Natural killer cell (primary cell): ENCODE measurements around the gene ZNF43. TPM values are rescaled to one million over a fixed set of nuclear protein-coding genes. Genes with fewer than 3 reads are reported as not detected.

Source experiments
- ATAC-seq, 3 donors: fragments of 150-1000 bp in 2 of 3; fragments of 200-7000 bp in 1 of 3; cut with Tn5 transposase; 1 replicate in 1 of 3; 2 replicates in 2 of 3; pipeline ENCODE4 v1.10.0; 2021; ENCODE audit warnings: mild to moderate bottlenecking in 2 of 3, moderate library complexity in 2 of 3
- DNase-seq, 2 donors: peaks; one replicate each; pipeline versions ENCODE4 v3.0.0 to v3.0.0-alpha.2; 2013 to 2021; ENCODE audit warnings: mixed read lengths in 1 of 2
- H3K27ac ChIP-seq: one replicate; pipeline ENCODE4 v1.5.1; 2013; ENCODE audit warnings: mild to moderate bottlenecking, low read length
- H3K27me3 ChIP-seq: one replicate; pipeline ENCODE4 v1.6.1; 2013; ENCODE audit warnings: low read length; ENCODE audit not compliant: control insufficient read depth, insufficient read depth
- H3K36me3 ChIP-seq: one replicate; pipeline ENCODE4 v1.6.1; 2013; ENCODE audit warnings: low read length; ENCODE audit not compliant: control insufficient read depth, insufficient read depth
- H3K4me1 ChIP-seq: one replicate; pipeline ENCODE4 v1.6.1; 2013; ENCODE audit warnings: low read length; ENCODE audit not compliant: control insufficient read depth, insufficient read depth
- H3K4me3 ChIP-seq: one replicate; pipeline ENCODE4 v1.5.1; 2013; ENCODE audit warnings: low read length
- H3K9me3 ChIP-seq: one replicate; pipeline ENCODE4 v1.6.1; 2013; ENCODE audit warnings: low read length; ENCODE audit not compliant: control insufficient read depth, insufficient read depth
- H3K27ac Mint-ChIP-seq, 2 donors: one replicate each; pipeline ENCODE4 v1.8.0; 2022; ENCODE audit warnings: mild to moderate bottlenecking in 2 of 2, mixed read lengths in 2 of 2, moderate library complexity in 1 of 2
- H3K27me3 Mint-ChIP-seq, 2 donors: one replicate each; pipeline ENCODE4 v1.8.0; 2022; ENCODE audit warnings: low read depth in 2 of 2, mixed read lengths in 2 of 2
- H3K36me3 Mint-ChIP-seq: one replicate; pipeline ENCODE4 v1.8.0; 2022; ENCODE audit warnings: mixed read lengths
- H3K4me1 Mint-ChIP-seq, 2 donors: one replicate each; pipeline ENCODE4 v1.8.0; 2022; ENCODE audit warnings: mixed read lengths in 2 of 2
- H3K4me3 Mint-ChIP-seq: one replicate; pipeline ENCODE4 v1.8.0; 2022; ENCODE audit warnings: mild to moderate bottlenecking, moderate library complexity, mixed read lengths
- H3K9me3 Mint-ChIP-seq, 2 donors: one replicate each; pipeline ENCODE4 v1.8.0; 2022; ENCODE audit warnings: mixed read lengths in 2 of 2
- CTCF ChIP-seq: fragments of 200-600 bp; IDR thresholded peaks from one replicate; pipeline ENCODE4 v1.8.0; 2022; ENCODE audit warnings: antibody characterized with exemption
- WGBS: methylation state at CpG from one replicate; pipeline ENCODE4 v1.1.7; 2013; ENCODE audit warnings: missing lambda C conversion rate; ENCODE audit not compliant: insufficient coverage; 5-methylcytosine and 5-hydroxymethylcytosine counted together
- intact Hi-C: fragments of 100-400 bp; cut with micrococcal nuclease; formaldehyde crosslinking; loops from one replicate; pipeline ENCODE4 v1.14.2; 2022
- total RNA-seq, 4 donors: library from RNA; stranded (reverse); fragments of 120-200 nt in 1 of 4; gene quantifications; one replicate each; pipeline versions ENCODE4 v1.2.3 to v1.2.4, GENCODE V29; 2013 to 2022

Gene ZNF43
- total RNA-seq, 3 donors from 2014 or later (not counting 1 experiment from before 2014, with no cell fraction given): 21.6 to 36.8 (median 31.0) TPM

DNA sequence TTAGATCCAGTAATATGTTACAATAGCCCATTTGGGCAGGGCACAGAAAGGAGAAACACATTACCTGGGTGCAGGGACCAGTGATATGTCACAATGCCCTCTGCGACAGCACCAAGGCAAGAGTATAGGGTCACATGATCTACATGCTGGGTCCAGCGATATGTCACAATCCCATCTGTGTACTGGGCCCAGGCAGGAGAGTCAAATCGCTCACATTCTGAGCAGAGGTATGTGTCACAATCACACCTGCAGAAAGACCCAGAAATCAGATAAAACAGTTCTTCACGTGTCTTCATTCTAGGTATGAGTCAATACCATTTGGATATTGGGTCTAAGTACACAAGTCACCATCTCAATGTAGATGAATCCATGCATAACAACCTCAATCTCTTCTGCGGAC, 7.1 kb upstream of the ZNF43 start:
- 86% methylated on average over 5 of the region's 5 CpGs for WGBS
- Mint-ChIP-seq H3K4me3 (no peak overlapping the region), H3K36me3 (peaks cover 6% of the 10 kb centered on the region), H3K27ac (no peak overlapping the region), H3K27me3 (no peaks in the 10 kb centered on the region), H3K4me1 (peaks cover 6 to 8% of the 10 kb centered on the region in 2 donors), H3K9me3 (no peaks in the 10 kb centered on the region)
- TF ChIP-seq CTCF: no peak
- H3K27ac ChIP-seq: no peak overlapping the region
- intact Hi-C loops: no loop called here
- ATAC-seq (no peak), DNase-seq (no peak)
- no peaks in the 10 kb centered on the region for H3K9me3 ChIP-seq
- H3K4me3 ChIP-seq: no peak overlapping the region
- peaks cover 13% of the 10 kb centered on the region for H3K36me3 ChIP-seq
- no peaks in the 10 kb centered on the region for H3K27me3 ChIP-seq
- no peaks in the 10 kb centered on the region for H3K4me1 ChIP-seq

DNA sequence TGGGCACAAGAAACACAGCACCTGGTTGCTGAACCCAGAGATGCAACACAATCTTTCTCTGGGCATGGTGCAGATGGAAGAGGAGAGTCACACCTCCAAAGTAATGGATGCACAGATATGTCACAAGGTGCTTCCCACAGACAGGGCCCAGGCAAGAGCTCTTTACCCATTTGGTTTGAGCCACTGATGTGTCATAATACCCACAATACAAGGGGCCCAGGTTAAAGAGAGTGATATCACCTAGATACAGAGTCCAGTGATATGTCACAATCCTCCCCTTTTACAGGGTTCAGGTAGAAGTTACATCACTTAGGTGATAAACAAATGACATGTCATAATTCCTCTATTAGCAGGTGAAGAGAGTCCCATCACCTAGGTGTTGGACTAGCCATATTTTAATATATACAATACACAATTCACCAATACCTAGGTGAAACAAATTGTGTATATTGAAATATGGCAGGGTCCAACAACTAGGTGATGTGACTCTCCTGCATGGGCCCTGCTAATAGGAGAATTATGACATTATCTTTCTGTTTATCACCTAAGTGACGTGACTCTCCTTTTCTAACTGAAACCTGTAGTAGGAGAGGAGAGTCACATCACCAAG, 5.6 kb upstream of the ZNF43 start:
- no peak for ATAC-seq
- Histone ChIP-seq H3K36me3 (peaks cover 13% of the 10 kb centered on the region), H3K9me3 (no peaks in the 10 kb centered on the region), H3K27me3 (no peaks in the 10 kb centered on the region), H3K27ac (no peak overlapping the region), H3K4me1 (peaks cover under 1% of the 10 kb centered on the region), H3K4me3 (no peak overlapping the region)
- peaks cover 6% of the 10 kb centered on the region for H3K36me3 Mint-ChIP-seq
- no peak for TF ChIP-seq CTCF
- H3K27ac Mint-ChIP-seq: no peak overlapping the region
- no peaks in the 10 kb centered on the region for H3K27me3 Mint-ChIP-seq
- intact Hi-C loops: no loop called here
- peaks cover 6 to 8% of the 10 kb centered on the region in 2 donors for H3K4me1 Mint-ChIP-seq
- no peak for DNase-seq
- H3K4me3 Mint-ChIP-seq: no peak overlapping the region
- WGBS: 100% methylated on average over 1 of the region's 1 CpG
- no peaks in the 10 kb centered on the region for H3K9me3 Mint-ChIP-seq

GRCh38 chr19:21841081-21841480, 5.1 kb upstream of the ZNF43 start:
- WGBS: 96% methylated on average over 5 of the region's 5 CpGs
- TF ChIP-seq CTCF: no peak
- H3K27me3 ChIP-seq: no peaks in the 10 kb centered on the region

GRCh38 chr19:21839976-21840375, 4.0 kb upstream of the ZNF43 start:
- Histone ChIP-seq H3K4me3 (no peak overlapping the region), H3K27me3 (no peaks in the 10 kb centered on the region), H3K36me3 (peaks cover 11% of the 10 kb centered on the region), H3K27ac (no peak overlapping the region), H3K9me3 (no peaks in the 10 kb centered on the region), H3K4me1 (peaks cover 13% of the 10 kb centered on the region)
- no peak for TF ChIP-seq CTCF
- intact Hi-C loops: loop anchor here (5.0 kb wide), 1 partner anchor 333 kb away; the partner anchor contains the start of gene ZNF429
- no peak overlapping the region for H3K4me3 Mint-ChIP-seq
- peaks cover 6% of the 10 kb centered on the region for H3K36me3 Mint-ChIP-seq
- no peak overlapping the region for H3K27ac Mint-ChIP-seq
- DNase-seq (no peak), ATAC-seq (no peak)
- no peaks in the 10 kb centered on the region for H3K27me3 Mint-ChIP-seq
- WGBS: 90% methylated on average over 1 of the region's 1 CpG
- peaks cover 7% of the 10 kb centered on the region in 2 donors for H3K4me1 Mint-ChIP-seq
- no peaks in the 10 kb centered on the region for H3K9me3 Mint-ChIP-seq

More at GRCh38 chr19:21841081-21841480, 5.1 kb upstream of the ZNF43 start:
- ATAC-seq (no peak), DNase-seq (no peak)
- no peak overlapping the region for H3K4me3 ChIP-seq
- H3K36me3 ChIP-seq: peaks cover 13% of the 10 kb centered on the region
- Mint-ChIP-seq H3K36me3 (peaks cover 6% of the 10 kb centered on the region), H3K9me3 (no peaks in the 10 kb centered on the region), H3K27ac (no peak overlapping the region), H3K27me3 (no peaks in the 10 kb centered on the region), H3K4me3 (no peak overlapping the region), H3K4me1 (peaks cover 2 to 4% of the 10 kb centered on the region in 2 donors)
- no peak overlapping the region for H3K27ac ChIP-seq
- peaks cover 6% of the 10 kb centered on the region for H3K4me1 ChIP-seq
- no peaks in the 10 kb centered on the region for H3K9me3 ChIP-seq
- intact Hi-C loops: no loop called here
